Stimulated activated CD8-positive, alpha-beta memory T cell treated with anti-CD3 and anti-CD28 coated beads, Interleukin-15, amount 100 ng/mL, for 1 hour (primary cell): ENCODE measurements around the gene OR5P2.
"Not testable (repeated sequence)": the region's sequence is repeated elsewhere in the genome, so short reads cannot be mapped to it uniquely, and the experiment has no call there.

Experiments
- DNase-seq: peaks from one replicate; pipeline ENCODE4 v3.0.0-alpha.2; 2020; ENCODE audit warnings: low read depth

The OR5P2 gene

GRCh38 chr11:7796842-7797241, at the start of gene OR5P2:
TSS of gene OR5P2 (minus strand) at chr11:7796942. CDS start at chr11:7796942, 0 bp downstream.
- DNase-seq, result no peak

GRCh38 chr11:7846003-7846402, 49.3 kb upstream of the OR5P2 start:
- no peak for DNase-seq

- DNase-seq, result no peak
Observed at GRCh38 chr11:7844986-7845385, 48.2 kb upstream of the OR5P2 start.

GRCh38 chr11:7844521-7844920, 47.8 kb upstream of the OR5P2 start:
- no peak for DNase-seq

- no peak for DNase-seq
Observed at GRCh38 chr11:7840578-7840977, 43.8 kb upstream of the OR5P2 start.

- no peak for DNase-seq
Observed at GRCh38 chr11:7833527-7833926, 36.8 kb upstream of the OR5P2 start.

- DNase-seq, result no peak
Observed at GRCh38 chr11:7830740-7831139, 34.0 kb upstream of the OR5P2 start, which contains the start of gene OR5P3. TSS of gene OR5P3 (minus strand) at chr11:7830840.

GRCh38 chr11:7826324-7826723, 29.6 kb upstream of the OR5P2 start:
- DNase-seq, result no peak

GRCh38 chr11:7820417-7820816, 23.7 kb upstream of the OR5P2 start:
- not testable (repeated sequence) for DNase-seq

GRCh38 chr11:7814897-7815296, 18.2 kb upstream of the OR5P2 start:
- DNase-seq, result not testable (repeated sequence)

- not testable (repeated sequence) for DNase-seq
Observed at GRCh38 chr11:7810301-7810700, 13.6 kb upstream of the OR5P2 start.

GRCh38 chr11:7793233-7793632, 3.5 kb downstream of the OR5P2 start:
- no peak for DNase-seq

- no peak for DNase-seq
Observed at GRCh38 chr11:7787239-7787638, 9.5 kb downstream of the OR5P2 start.

GRCh38 chr11:7775689-7776088, 21.1 kb downstream of the OR5P2 start:
- DNase-seq, result no peak

- not testable (repeated sequence) for DNase-seq
Observed at GRCh38 chr11:7764301-7764700, 32.4 kb downstream of the OR5P2 start.

GRCh38 chr11:7759010-7759409, 37.7 kb downstream of the OR5P2 start:
- DNase-seq, result no peak

GRCh38 chr11:7749456-7749855, 47.3 kb downstream of the OR5P2 start:
- no peak for DNase-seq
